ENCODE data around the gene BAZ1A.

Gene BAZ1A

DNA sequence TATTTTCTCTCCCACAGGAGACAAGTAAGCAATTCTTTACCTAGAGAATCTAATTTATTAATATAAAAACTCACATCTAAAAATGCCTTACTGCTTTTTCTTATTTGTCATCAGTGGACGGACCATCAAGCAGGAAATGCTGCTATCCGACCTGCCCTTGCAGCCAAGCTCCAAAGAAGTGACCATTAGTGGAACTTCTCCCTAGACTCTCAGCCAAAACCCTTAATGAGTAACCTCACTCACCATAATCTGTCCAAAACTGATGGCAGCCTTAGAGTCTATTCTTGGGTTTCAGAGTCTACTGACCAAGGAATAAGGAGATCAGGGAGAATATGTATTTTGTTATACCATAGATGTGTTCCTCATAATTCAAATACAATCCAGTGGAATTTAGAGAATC, 99.8 kb downstream of the BAZ1A start:
- Histone ChIP-seq H2AK5ac (ENCODE audit: low read length, severe bottlenecking) (no peak overlapping the region), H3K23ac (ENCODE audit: low read length in 2 of 2) (no peak overlapping the region), H3K4me2 (ENCODE audit: low read length, poor library complexity, severe bottlenecking) (no peak overlapping the region), H3K18ac (ENCODE audit: low read depth in 1 of 2, low read length in 2 of 2) (no peak overlapping the region), H4K8ac (ENCODE audit: low read length) (no peak overlapping the region), H3K14ac (ENCODE audit: low read length in 2 of 2) (no peak overlapping the region), H2BK120ac (ENCODE audit: low read depth, low read length) (no peak overlapping the region), H3K79me1 (replicated peaks; ENCODE audit: low read length, poor library complexity, severe bottlenecking) (peaks cover 10% of the 10 kb centered on the region), H3K4me3 (ENCODE audit: insufficient read depth in 1 of 2, low read depth in 1 of 2, low read length in 2 of 2) (no peak overlapping the region), H2BK12ac (ENCODE audit: low read length in 2 of 2) (no peak overlapping the region), H2BK15ac (ENCODE audit: low read depth, poor library complexity, severe bottlenecking) (no peak overlapping the region), H2BK5ac (ENCODE audit: low read depth, low read length, poor library complexity, severe bottlenecking) (no peak overlapping the region), H3K27ac (ENCODE audit: low read length, poor library complexity, severe bottlenecking) (no peak overlapping the region), H3K4me1 (ENCODE audit: control insufficient read depth, insufficient read depth, low read depth, low read length) (no peaks in the 10 kb centered on the region), H4K91ac (ENCODE audit: low read length) (no peak overlapping the region), H3K4ac (ENCODE audit: low read depth in 1 of 2, low read length in 2 of 2) (no peak overlapping the region), H3K36me3 (ENCODE audit: control insufficient read depth in 1 of 2, insufficient read depth in 2 of 2, low read depth in 1 of 2, low read length in 2 of 2) (peaks cover 10 to 81% of the 10 kb centered on the region in 2 experiments), H3K9me3 (ENCODE audit: control insufficient read depth, low read length) (no peaks in the 10 kb centered on the region), H3K9ac (ENCODE audit: low read length) (no peak overlapping the region), H3K27me3 (ENCODE audit: control insufficient read depth in 1 of 2, insufficient read depth in 1 of 2, low read length in 2 of 2) (no peaks in the 10 kb centered on the region), H2AFZ (ENCODE audit: low read depth, low read length) (no peak overlapping the region)
- WGBS, result 98% methylated on average over 2 of the region's 2 CpGs
- DNase-seq, result no peak

- peaks cover 9% of the 10 kb centered on the region for H3K79me1 ChIP-seq (replicated peaks; ENCODE audit: low read length, poor library complexity, severe bottlenecking)
- no peak overlapping the region for H3K18ac ChIP-seq (ENCODE audit: low read depth in 1 of 2, low read length in 2 of 2)
- no peak overlapping the region for H2BK5ac ChIP-seq (ENCODE audit: low read depth, low read length, poor library complexity, severe bottlenecking)
- no peak overlapping the region for H2BK12ac ChIP-seq (ENCODE audit: low read length in 2 of 2)
- H3K4me3 ChIP-seq (ENCODE audit: insufficient read depth in 1 of 2, low read depth in 1 of 2, low read length in 2 of 2), result no peak overlapping the region
- no peak overlapping the region for H3K27ac ChIP-seq (ENCODE audit: low read length, poor library complexity, severe bottlenecking)
- no peak overlapping the region for H2BK15ac ChIP-seq (ENCODE audit: low read depth, poor library complexity, severe bottlenecking)
- no peak overlapping the region for H3K14ac ChIP-seq (ENCODE audit: low read length in 2 of 2)
- H3K9ac ChIP-seq (ENCODE audit: low read length), result no peak overlapping the region
- H3K27me3 ChIP-seq (ENCODE audit: control insufficient read depth in 1 of 2, insufficient read depth in 1 of 2, low read length in 2 of 2), result no peaks in the 10 kb centered on the region
- no peak overlapping the region for H2BK120ac ChIP-seq (ENCODE audit: low read depth, low read length)
- no peak overlapping the region for H2AFZ ChIP-seq (ENCODE audit: low read depth, low read length)
- no peak overlapping the region for H3K23ac ChIP-seq (ENCODE audit: low read length in 2 of 2)
- H3K36me3 ChIP-seq (ENCODE audit: control insufficient read depth in 1 of 2, insufficient read depth in 2 of 2, low read depth in 1 of 2, low read length in 2 of 2), result peaks cover 7 to 52% of the 10 kb centered on the region in 2 experiments
- no peak overlapping the region for H3K4ac ChIP-seq (ENCODE audit: low read depth in 1 of 2, low read length in 2 of 2)
- no peak overlapping the region for H2AK5ac ChIP-seq (ENCODE audit: low read length, severe bottlenecking)
- H3K4me1 ChIP-seq (ENCODE audit: control insufficient read depth, insufficient read depth, low read depth, low read length), result no peaks in the 10 kb centered on the region
- H3K9me3 ChIP-seq (ENCODE audit: control insufficient read depth, low read length), result no peaks in the 10 kb centered on the region
- WGBS, result 100% methylated on average over 1 of the region's 1 CpG
- DNase-seq, result no peak
- H4K8ac ChIP-seq (ENCODE audit: low read length), result no peak overlapping the region
- no peak overlapping the region for H3K4me2 ChIP-seq (ENCODE audit: low read length, poor library complexity, severe bottlenecking)
- no peak overlapping the region for H4K91ac ChIP-seq (ENCODE audit: low read length)
Observed at GRCh38 chr14:34770901-34771300, 104.3 kb downstream of the BAZ1A start.

GRCh38 chr14:34766606-34767005, 108.6 kb downstream of the BAZ1A start:
- H3K4me2 ChIP-seq (ENCODE audit: low read length, poor library complexity, severe bottlenecking), result no peak overlapping the region
- H3K79me1 ChIP-seq (replicated peaks; ENCODE audit: low read length, poor library complexity, severe bottlenecking), result peaks cover 5% of the 10 kb centered on the region
- no peaks in the 10 kb centered on the region for H3K27me3 ChIP-seq (ENCODE audit: control insufficient read depth in 1 of 2, insufficient read depth in 1 of 2, low read length in 2 of 2)
- H3K36me3 ChIP-seq (ENCODE audit: control insufficient read depth in 1 of 2, insufficient read depth in 2 of 2, low read depth in 1 of 2, low read length in 2 of 2), result peaks cover 6 to 51% of the 10 kb centered on the region in 2 experiments
- H3K14ac ChIP-seq (ENCODE audit: low read length in 2 of 2), result no peak overlapping the region
- no peaks in the 10 kb centered on the region for H3K4me1 ChIP-seq (ENCODE audit: control insufficient read depth, insufficient read depth, low read depth, low read length)
- H4K8ac ChIP-seq (ENCODE audit: low read length), result no peak overlapping the region
- no peaks in the 10 kb centered on the region for H3K9me3 ChIP-seq (ENCODE audit: control insufficient read depth, low read length)
- no peak overlapping the region for H2BK5ac ChIP-seq (ENCODE audit: low read depth, low read length, poor library complexity, severe bottlenecking)
- H3K18ac ChIP-seq (ENCODE audit: low read depth in 1 of 2, low read length in 2 of 2), result no peak overlapping the region
- WGBS, result 94% methylated on average over 2 of the region's 2 CpGs
- no peak for DNase-seq
- no peak overlapping the region for H2AFZ ChIP-seq (ENCODE audit: low read depth, low read length)
- H2BK12ac ChIP-seq (ENCODE audit: low read length in 2 of 2), result no peak overlapping the region
- no peak overlapping the region for H3K4me3 ChIP-seq (ENCODE audit: insufficient read depth in 1 of 2, low read depth in 1 of 2, low read length in 2 of 2)
- no peak overlapping the region for H2AK5ac ChIP-seq (ENCODE audit: low read length, severe bottlenecking)
- no peak overlapping the region for H2BK15ac ChIP-seq (ENCODE audit: low read depth, poor library complexity, severe bottlenecking)
- H3K4ac ChIP-seq (ENCODE audit: low read depth in 1 of 2, low read length in 2 of 2), result no peak overlapping the region
- H2BK120ac ChIP-seq (ENCODE audit: low read depth, low read length), result no peak overlapping the region
- no peak overlapping the region for H3K23ac ChIP-seq (ENCODE audit: low read length in 2 of 2)
- H3K9ac ChIP-seq (ENCODE audit: low read length), result peak overlapping the region; percentile 59
- H3K27ac ChIP-seq (ENCODE audit: low read length, poor library complexity, severe bottlenecking), result no peak overlapping the region
- H4K91ac ChIP-seq (ENCODE audit: low read length), result no peak overlapping the region

GRCh38 chr14:34766060-34766459, 109.1 kb downstream of the BAZ1A start:
- Histone ChIP-seq H3K4me3 (ENCODE audit: insufficient read depth in 1 of 2, low read depth in 1 of 2, low read length in 2 of 2) (no peak overlapping the region), H3K14ac (ENCODE audit: low read length in 2 of 2) (no peak overlapping the region), H3K27ac (ENCODE audit: low read length, poor library complexity, severe bottlenecking) (no peak overlapping the region)

More at GRCh38 chr14:34766060-34766459, 109.1 kb downstream of the BAZ1A start:
- H3K4ac ChIP-seq (ENCODE audit: low read depth in 1 of 2, low read length in 2 of 2), result no peak overlapping the region
- no peak overlapping the region for H2AFZ ChIP-seq (ENCODE audit: low read depth, low read length)
- no peak overlapping the region for H2AK5ac ChIP-seq (ENCODE audit: low read length, severe bottlenecking)
- WGBS, result 100% methylated on average over 3 of the region's 3 CpGs
- H3K27me3 ChIP-seq (ENCODE audit: control insufficient read depth in 1 of 2, insufficient read depth in 1 of 2, low read length in 2 of 2), result no peaks in the 10 kb centered on the region
- H3K9me3 ChIP-seq (ENCODE audit: control insufficient read depth, low read length), result no peaks in the 10 kb centered on the region
- peaks cover 7 to 51% of the 10 kb centered on the region in 2 experiments for H3K36me3 ChIP-seq (ENCODE audit: control insufficient read depth in 1 of 2, insufficient read depth in 2 of 2, low read depth in 1 of 2, low read length in 2 of 2)
- H3K79me1 ChIP-seq (replicated peaks; ENCODE audit: low read length, poor library complexity, severe bottlenecking), result peaks cover 5% of the 10 kb centered on the region
- H2BK12ac ChIP-seq (ENCODE audit: low read length in 2 of 2), result no peak overlapping the region
- no peak overlapping the region for H2BK5ac ChIP-seq (ENCODE audit: low read depth, low read length, poor library complexity, severe bottlenecking)
- H4K8ac ChIP-seq (ENCODE audit: low read length), result no peak overlapping the region
- no peak overlapping the region for H3K4me2 ChIP-seq (ENCODE audit: low read length, poor library complexity, severe bottlenecking)
- H3K9ac ChIP-seq (ENCODE audit: low read length), result peak overlapping the region; percentile 59
- no peak overlapping the region for H2BK15ac ChIP-seq (ENCODE audit: low read depth, poor library complexity, severe bottlenecking)
- no peak overlapping the region for H2BK120ac ChIP-seq (ENCODE audit: low read depth, low read length)
- no peak overlapping the region for H3K18ac ChIP-seq (ENCODE audit: low read depth in 1 of 2, low read length in 2 of 2)
- H3K4me1 ChIP-seq (ENCODE audit: control insufficient read depth, insufficient read depth, low read depth, low read length), result no peaks in the 10 kb centered on the region
- H3K23ac ChIP-seq (ENCODE audit: low read length in 2 of 2), result no peak overlapping the region
- no peak overlapping the region for H4K91ac ChIP-seq (ENCODE audit: low read length)
- no peak for DNase-seq
